B cell (primary cell): ENCODE data around the gene STAMBPL1. TPM values are rescaled to one million over a fixed set of nuclear protein-coding genes. Genes with fewer than 3 reads are reported as not detected.

Experiments used
- ATAC-seq: fragments of 200-7000 bp; cut with Tn5 transposase; one replicate; pipeline ENCODE4 v1.10.0; 2021; ENCODE audit warnings: low read depth, mild to moderate bottlenecking, moderate number of reproducible peaks, moderate library complexity
- CTCF ChIA-PET: fragments of 350-600 bp; sonication (Branson Sonifier 250); formaldehyde crosslinking; loops from one replicate; lab custom pipeline; 2021; ENCODE audit warnings: antibody characterized with exemption, inconsistent platforms; lab: Charles Lee
- POLR2A ChIA-PET: fragments of 350-600 bp; sonication (Branson Sonifier 250); formaldehyde crosslinking; loops from one replicate; lab custom pipeline; 2021; ENCODE audit warnings: antibody characterized with exemption; lab: Charles Lee
- DNase-seq: peaks from one replicate; pipeline ENCODE4 v3.0.0; 2013
- H2AFZ ChIP-seq: 2 replicates; pipeline ENCODE4 v1.6.1; 2012; ENCODE audit warnings: mild to moderate bottlenecking, low read depth, low read length; ENCODE audit not compliant: insufficient read depth, poor library complexity, severe bottlenecking
- H3K27ac ChIP-seq, 2 donors: 1 replicate in 1 of 2; 2 replicates in 1 of 2; pipeline ENCODE4 v1.5.1; 2012 to 2013; ENCODE audit warnings: low read length in 2 of 2, mild to moderate bottlenecking in 2 of 2, moderate library complexity in 1 of 2
- H3K27me3 ChIP-seq, 4 experiments: fragments of 200-600 bp in 1 of 4; sonication (generic) in 1 of 4; replicated peaks in 1 of 4; 1 replicate in 2 of 4; 2 replicates in 2 of 4; pipeline versions ENCODE4 v1.6.1 to v1.7.0; 2013 to 2016; ENCODE audit warnings: low read length in 3 of 4, mild to moderate bottlenecking in 2 of 4, mixed read lengths in 1 of 4, moderate library complexity in 1 of 4; ENCODE audit not compliant: insufficient read depth in 4 of 4, control insufficient read depth in 3 of 4; ENCODE audit errors: control extremely low read depth in 1 of 4
- H3K36me3 ChIP-seq, 2 experiments: replicated peaks in 1 of 2; 1 replicate in 1 of 2; 2 replicates in 1 of 2; pipeline versions ENCODE4 v1.6.1 to v1.7.1; 2013; ENCODE audit warnings: low read length in 1 of 2; ENCODE audit not compliant: insufficient read depth in 2 of 2, control insufficient read depth in 1 of 2; ENCODE audit errors: control extremely low read depth in 1 of 2, extremely low read depth in 1 of 2
- H3K4me1 ChIP-seq, 2 donors: fragments of 200-600 bp in 1 of 2; sonication (generic) in 1 of 2; 1 replicate in 1 of 2; 2 replicates in 1 of 2; pipeline versions ENCODE4 v1.5.1 to v1.6.1; 2013 to 2017; ENCODE audit warnings: low read length in 2 of 2; ENCODE audit not compliant: control insufficient read depth in 2 of 2, insufficient read depth in 2 of 2
- H3K4me2 ChIP-seq: replicated peaks from 2 replicates; pipeline ENCODE3; 2012; ENCODE audit warnings: mild to moderate bottlenecking, low read depth, low read length; ENCODE audit not compliant: poor library complexity, severe bottlenecking
- H3K4me3 ChIP-seq, 5 experiments: fragments of 200-600 bp in 1 of 5; sonication (generic) in 1 of 5; 1 replicate in 3 of 5; 2 replicates in 2 of 5; pipeline versions ENCODE4 v1.5.1 to v1.7.0; 2011 to 2016; ENCODE audit warnings: low read length in 4 of 5, mild to moderate bottlenecking in 4 of 5, low read depth in 2 of 5, control low read depth in 1 of 5, moderate library complexity in 1 of 5; ENCODE audit not compliant: insufficient read depth in 1 of 5; ENCODE audit errors: control extremely low read depth in 1 of 5, extremely low read depth in 1 of 5
- H3K79me2 ChIP-seq: fragments of 200-600 bp; sonication (generic); one replicate; pipeline ENCODE4 v1.6.0; 2016; ENCODE audit warnings: low read length; ENCODE audit not compliant: control insufficient read depth, insufficient read depth
- H3K9ac ChIP-seq: fragments of 200-600 bp; sonication (generic); 2 replicates; pipeline ENCODE4 v1.6.1; 2017; ENCODE audit warnings: mild to moderate bottlenecking, low read length, moderate library complexity
- H3K9me3 ChIP-seq, 3 donors: one replicate each; pipeline versions ENCODE4 v1.6.1 to v1.7.1; 2013; ENCODE audit warnings: low read length in 2 of 3; ENCODE audit not compliant: control insufficient read depth in 2 of 3, insufficient read depth in 1 of 3; ENCODE audit errors: control extremely low read depth in 1 of 3
- H4K20me1 ChIP-seq: 2 replicates; pipeline ENCODE4 v1.6.0; 2012; ENCODE audit warnings: mild to moderate bottlenecking, low read length; ENCODE audit not compliant: insufficient read depth, control insufficient read depth, poor library complexity, severe bottlenecking
- H3K27ac Mint-ChIP-seq: one replicate; pipeline ENCODE4 v1.8.0; 2021; ENCODE audit warnings: mixed read lengths
- H3K27me3 Mint-ChIP-seq: one replicate; pipeline ENCODE4 v1.8.0; 2021; ENCODE audit warnings: mixed read lengths
- H3K4me1 Mint-ChIP-seq: one replicate; pipeline ENCODE4 v1.8.0; 2021; ENCODE audit warnings: mixed read lengths
- H3K4me3 Mint-ChIP-seq: one replicate; pipeline ENCODE4 v1.8.0; 2021; ENCODE audit warnings: mixed read lengths
- H3K9me3 Mint-ChIP-seq: one replicate; pipeline ENCODE4 v1.8.0; 2022; ENCODE audit warnings: mixed read lengths; ENCODE audit not compliant: insufficient read depth
- EZH2 ChIP-seq: IDR thresholded peaks from 2 replicates; pipeline ENCODE4 v1.6.1; 2012; ENCODE audit warnings: borderline replicate concordance, low read depth, mild to moderate bottlenecking, moderate library complexity, low read length; ENCODE audit not compliant: insufficient read depth, poor library complexity, severe bottlenecking
- WGBS: methylation state at CpG from one replicate; pipeline ENCODE4 v1.1.5; 2013; ENCODE audit warnings: missing lambda C conversion rate; ENCODE audit not compliant: insufficient coverage; 5-methylcytosine and 5-hydroxymethylcytosine counted together
- intact Hi-C: fragments of 100-400 bp; cut with micrococcal nuclease; formaldehyde crosslinking; loops from one replicate; pipeline ENCODE4 v1.10.0; 2022
- polyA plus RNA-seq: library from polyadenylated mRNA; depleted of rRNA; stranded (reverse); fragments of >200 nt; gene quantifications from 2 replicates; pipeline ENCODE4 v1.2.3, GENCODE V29; 2012
- total RNA-seq, 2 donors: library from RNA; stranded (reverse); fragments of 120-200 nt in 1 of 2; gene quantifications; 1 replicate in 1 of 2; 2 replicates in 1 of 2; pipeline versions ENCODE4 v1.2.3 to v1.2.4, GENCODE V29; 2013 to 2022
- TF ChIP-seq, protein P1 (sequence below): fragments of 200-600 bp; IDR thresholded peaks from one replicate; pipeline ENCODE4 v1.8.0; 2022; ENCODE audit warnings: antibody characterized with exemption, mild to moderate bottlenecking

Gene STAMBPL1
- total and polyA plus RNA-seq, 2 donors (not counting 1 experiment from before 2014, with no cell fraction given) = 50.3 to 64.2 TPM

DNA sequence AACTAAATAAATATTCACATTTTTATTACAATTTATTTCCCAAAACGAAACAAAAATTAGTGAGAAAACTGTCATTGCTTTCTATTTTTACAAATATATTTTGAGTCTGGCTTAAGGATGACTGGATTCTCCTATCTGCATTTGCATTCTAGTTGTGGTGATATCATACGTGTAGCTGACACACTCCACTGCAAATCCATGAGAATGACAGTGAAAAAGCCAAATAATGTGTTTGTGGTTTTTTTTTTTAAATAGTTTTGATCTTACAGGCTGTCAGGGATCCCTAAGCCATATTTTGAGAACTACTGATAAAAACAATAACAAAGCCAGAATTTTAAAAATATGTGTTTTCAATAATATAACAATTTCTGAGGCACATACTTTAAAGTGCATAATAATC, 5.8 kb upstream of the STAMBPL1 start:
- Mint-ChIP-seq H3K27ac (no peak overlapping the region), H3K9me3 (no peaks in the 10 kb centered on the region), H3K27me3 (no peaks in the 10 kb centered on the region), H3K4me1 (peaks cover 6% of the 10 kb centered on the region), H3K4me3 (no peak overlapping the region)
- ChIA-PET CTCF (interaction anchor here (1.6 kb wide), 1 partner anchor 59 kb away, joined by 4 read pairs; no protein-coding TSS in a partner anchor), POLR2A (no interaction called here)
- Histone ChIP-seq H4K20me1 (no peaks in the 10 kb centered on the region), H3K27ac (no peak overlapping the region), H3K4me3 (no peak overlapping the region), H3K9ac (no peak overlapping the region), H2AFZ (no peak overlapping the region), H3K4me1 (peaks cover 0 to 2% of the 10 kb centered on the region in 2 donors), H3K9me3 (no peaks in the 10 kb centered on the region), H3K4me2 (no peak overlapping the region), H3K27me3 (no peaks in the 10 kb centered on the region), H3K79me2 (no peaks in the 10 kb centered on the region), H3K36me3 (no peaks in the 10 kb centered on the region)
- intact Hi-C loops = no loop called here
- DNase-seq (no peak), ATAC-seq (no peak)
- TF ChIP-seq, protein P1, sequence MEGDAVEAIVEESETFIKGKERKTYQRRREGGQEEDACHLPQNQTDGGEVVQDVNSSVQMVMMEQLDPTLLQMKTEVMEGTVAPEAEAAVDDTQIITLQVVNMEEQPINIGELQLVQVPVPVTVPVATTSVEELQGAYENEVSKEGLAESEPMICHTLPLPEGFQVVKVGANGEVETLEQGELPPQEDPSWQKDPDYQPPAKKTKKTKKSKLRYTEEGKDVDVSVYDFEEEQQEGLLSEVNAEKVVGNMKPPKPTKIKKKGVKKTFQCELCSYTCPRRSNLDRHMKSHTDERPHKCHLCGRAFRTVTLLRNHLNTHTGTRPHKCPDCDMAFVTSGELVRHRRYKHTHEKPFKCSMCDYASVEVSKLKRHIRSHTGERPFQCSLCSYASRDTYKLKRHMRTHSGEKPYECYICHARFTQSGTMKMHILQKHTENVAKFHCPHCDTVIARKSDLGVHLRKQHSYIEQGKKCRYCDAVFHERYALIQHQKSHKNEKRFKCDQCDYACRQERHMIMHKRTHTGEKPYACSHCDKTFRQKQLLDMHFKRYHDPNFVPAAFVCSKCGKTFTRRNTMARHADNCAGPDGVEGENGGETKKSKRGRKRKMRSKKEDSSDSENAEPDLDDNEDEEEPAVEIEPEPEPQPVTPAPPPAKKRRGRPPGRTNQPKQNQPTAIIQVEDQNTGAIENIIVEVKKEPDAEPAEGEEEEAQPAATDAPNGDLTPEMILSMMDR = no peak
- no peak for TF ChIP-seq EZH2
- no CpG with 5 or more reads among the region's 2 CpGs for WGBS

- no peak for ATAC-seq
- Histone ChIP-seq H3K4me3 (no peak overlapping the region), H2AFZ (no peak overlapping the region), H3K36me3 (no peaks in the 10 kb centered on the region), H3K4me2 (no peak overlapping the region), H3K9me3 (no peaks in the 10 kb centered on the region), H4K20me1 (no peaks in the 10 kb centered on the region), H3K27me3 (no peaks in the 10 kb centered on the region), H3K79me2 (no peaks in the 10 kb centered on the region), H3K4me1 (peaks cover 4 to 9% of the 10 kb centered on the region in 2 donors), H3K9ac (no peak overlapping the region), H3K27ac (no peak overlapping the region)
- no peak for TF ChIP-seq EZH2
- TF ChIP-seq, protein P1 = no peak
- Mint-ChIP-seq H3K27ac (no peak overlapping the region), H3K4me3 (no peak overlapping the region), H3K4me1 (peaks cover 13% of the 10 kb centered on the region), H3K9me3 (no peaks in the 10 kb centered on the region), H3K27me3 (no peaks in the 10 kb centered on the region)
- intact Hi-C loops = no loop called here
- CTCF ChIA-PET = no interaction called here
- no peak for DNase-seq
- POLR2A ChIA-PET = no interaction called here
Observed at GRCh38 chr10:88875081-88875480, 5.0 kb upstream of the STAMBPL1 start.
